AG09309 (cell line): ENCODE measurements around the gene BHMT.
A peak's percentile ranks its signal among the peaks of the same experiment; 100 is the strongest.

Experiments
- DNase-seq: peaks from one replicate; pipeline ENCODE4 v3.0.0-alpha.2; 2010; ENCODE audit warnings: low read depth
- H3K4me3 ChIP-seq: 2 replicates; pipeline ENCODE4 v1.5.1; 2011; ENCODE audit warnings: mild to moderate bottlenecking, low read depth, low read length, moderate library complexity; ENCODE audit not compliant: control insufficient read depth
- TF ChIP-seq, protein P1 (sequence below): IDR thresholded peaks from 2 replicates; pipeline ENCODE4 v1.5.1; 2011; ENCODE audit warnings: mild to moderate bottlenecking, low read depth, low read length, inconsistent platforms; ENCODE audit not compliant: insufficient read depth, control insufficient read depth; ENCODE audit errors: missing control alignments

Gene BHMT

DNA sequence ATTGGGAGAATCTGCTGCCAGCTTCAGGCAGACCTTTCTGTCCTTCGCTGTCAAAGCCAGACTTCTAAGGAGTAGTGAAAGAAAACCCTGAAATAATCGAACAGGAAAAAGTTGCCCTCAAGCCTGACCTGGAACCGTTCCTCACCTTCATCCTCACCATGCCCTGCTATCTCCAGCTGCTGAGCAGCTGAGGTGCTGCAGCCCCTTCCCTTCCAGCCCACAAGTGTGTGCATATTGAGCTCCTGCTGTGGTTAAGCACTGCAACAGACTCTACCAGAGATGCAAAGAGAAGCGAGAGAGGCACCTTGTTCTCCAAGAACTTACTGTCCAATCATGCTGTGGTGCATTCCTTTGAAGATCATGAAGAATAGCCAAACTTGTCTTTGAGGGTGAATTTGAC lies 23.1 kb upstream of the BHMT start:
- TF ChIP-seq, protein P1, sequence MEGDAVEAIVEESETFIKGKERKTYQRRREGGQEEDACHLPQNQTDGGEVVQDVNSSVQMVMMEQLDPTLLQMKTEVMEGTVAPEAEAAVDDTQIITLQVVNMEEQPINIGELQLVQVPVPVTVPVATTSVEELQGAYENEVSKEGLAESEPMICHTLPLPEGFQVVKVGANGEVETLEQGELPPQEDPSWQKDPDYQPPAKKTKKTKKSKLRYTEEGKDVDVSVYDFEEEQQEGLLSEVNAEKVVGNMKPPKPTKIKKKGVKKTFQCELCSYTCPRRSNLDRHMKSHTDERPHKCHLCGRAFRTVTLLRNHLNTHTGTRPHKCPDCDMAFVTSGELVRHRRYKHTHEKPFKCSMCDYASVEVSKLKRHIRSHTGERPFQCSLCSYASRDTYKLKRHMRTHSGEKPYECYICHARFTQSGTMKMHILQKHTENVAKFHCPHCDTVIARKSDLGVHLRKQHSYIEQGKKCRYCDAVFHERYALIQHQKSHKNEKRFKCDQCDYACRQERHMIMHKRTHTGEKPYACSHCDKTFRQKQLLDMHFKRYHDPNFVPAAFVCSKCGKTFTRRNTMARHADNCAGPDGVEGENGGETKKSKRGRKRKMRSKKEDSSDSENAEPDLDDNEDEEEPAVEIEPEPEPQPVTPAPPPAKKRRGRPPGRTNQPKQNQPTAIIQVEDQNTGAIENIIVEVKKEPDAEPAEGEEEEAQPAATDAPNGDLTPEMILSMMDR = no peak
- no peak overlapping the region for H3K4me3 ChIP-seq
- no peak for DNase-seq

DNA sequence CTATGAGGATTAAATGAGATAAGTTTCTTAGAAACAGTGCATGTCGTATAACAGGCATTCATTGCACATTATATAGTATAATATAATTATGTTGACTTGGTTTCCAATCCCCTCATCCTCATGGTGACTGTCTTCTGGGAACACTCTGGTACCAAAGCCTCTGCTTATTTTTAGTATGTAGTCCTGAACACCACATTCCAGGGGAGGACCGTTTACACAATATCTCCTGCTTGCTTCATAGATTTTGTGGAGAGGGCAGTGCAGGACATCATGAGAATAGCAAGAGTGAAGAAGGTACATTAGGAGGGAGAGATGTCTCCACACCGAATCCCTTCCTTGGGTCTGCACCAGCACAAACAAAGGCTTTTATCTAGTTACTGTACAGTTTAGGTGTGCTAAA lies 20.5 kb upstream of the BHMT start:
- TF ChIP-seq, protein P1 = no peak

DNA sequence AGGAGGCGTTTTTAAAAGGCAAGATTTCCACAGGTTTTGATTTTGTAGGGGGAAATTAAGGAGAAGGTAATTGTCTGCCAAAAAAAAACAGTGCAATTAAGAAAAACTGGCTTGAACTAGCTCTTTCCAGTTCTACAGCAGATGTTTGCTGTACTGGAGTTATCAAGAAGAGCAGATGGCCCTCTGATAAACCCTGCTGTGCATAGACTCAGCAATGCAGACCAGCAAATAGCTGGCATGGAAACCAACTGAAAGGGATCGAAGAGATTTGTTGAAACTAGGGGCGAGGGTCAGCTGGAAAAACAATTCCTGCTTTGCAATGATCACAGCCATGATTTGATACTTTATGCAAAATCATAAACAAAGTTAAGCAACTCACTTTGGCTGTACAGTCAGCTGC lies 17.8 kb upstream of the BHMT start:
- no peak overlapping the region for H3K4me3 ChIP-seq
- TF ChIP-seq, protein P1 = no peak
- DNase-seq = no peak

More for the DNA sequence above, 20.5 kb upstream of the BHMT start:
- H3K4me3 ChIP-seq = no peak overlapping the region
- DNase-seq = no peak

DNA sequence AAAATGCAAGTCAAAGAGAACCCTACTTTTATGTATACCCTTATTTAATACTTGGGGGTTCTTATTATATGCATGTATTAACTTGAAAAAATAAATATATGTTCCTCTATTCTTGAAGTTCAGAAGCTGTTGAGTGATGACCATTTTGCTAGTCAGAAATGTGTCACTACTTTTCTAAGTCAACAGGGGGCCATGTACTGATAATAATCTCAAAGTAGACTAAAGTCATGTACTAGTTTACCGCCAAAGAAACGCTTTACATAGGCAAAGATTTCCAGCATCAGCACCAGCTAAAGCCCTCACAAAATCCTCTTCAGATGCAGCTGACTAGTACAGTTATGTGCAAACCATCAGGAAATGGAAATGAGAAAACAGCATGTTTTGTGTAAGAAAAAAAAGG lies 5.7 kb upstream of the BHMT start:
- H3K4me3 ChIP-seq = no peak overlapping the region
- TF ChIP-seq, protein P1 = no peak
- DNase-seq = no peak

DNA sequence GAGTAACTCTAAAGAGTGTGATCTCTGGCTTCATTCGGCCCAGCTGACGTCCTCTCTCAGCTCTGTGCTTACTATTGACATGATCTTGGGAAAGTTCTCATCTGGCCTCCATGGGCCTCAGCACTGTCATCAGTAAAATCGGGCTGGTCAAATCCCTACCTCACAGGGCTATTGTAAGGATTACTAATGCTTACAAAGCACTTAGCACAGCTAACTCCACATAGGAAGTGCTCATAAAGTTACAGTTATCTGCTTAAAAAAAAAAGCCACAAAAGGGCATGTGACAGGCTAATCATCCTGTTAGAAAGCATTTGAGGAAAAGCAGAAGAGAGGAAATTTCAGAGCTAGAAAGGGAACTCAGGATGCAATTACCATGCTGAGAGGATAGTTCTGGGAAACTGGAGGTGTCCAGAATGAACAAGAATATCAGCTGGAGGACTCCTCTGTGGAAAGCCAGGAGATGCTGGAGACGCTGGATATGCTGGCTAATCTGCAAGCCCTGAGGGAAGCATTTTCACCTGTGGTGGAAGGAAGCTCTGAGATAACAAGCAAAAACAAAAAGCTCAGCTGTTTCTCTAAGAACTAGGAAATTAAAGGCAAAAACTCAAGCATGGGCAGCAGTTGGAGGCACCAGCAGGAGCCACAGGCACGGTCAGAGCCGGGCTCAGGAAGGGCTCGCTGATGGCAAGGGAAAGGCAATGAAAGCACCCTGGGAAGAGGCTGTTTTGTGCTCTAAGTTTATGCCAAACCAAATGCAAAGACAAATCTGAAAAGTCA lies 4.4 kb upstream of the BHMT start:
- TF ChIP-seq, protein P1 = no peak
- peak; percentile 11 for DNase-seq
- no peak overlapping the region for H3K4me3 ChIP-seq

DNA sequence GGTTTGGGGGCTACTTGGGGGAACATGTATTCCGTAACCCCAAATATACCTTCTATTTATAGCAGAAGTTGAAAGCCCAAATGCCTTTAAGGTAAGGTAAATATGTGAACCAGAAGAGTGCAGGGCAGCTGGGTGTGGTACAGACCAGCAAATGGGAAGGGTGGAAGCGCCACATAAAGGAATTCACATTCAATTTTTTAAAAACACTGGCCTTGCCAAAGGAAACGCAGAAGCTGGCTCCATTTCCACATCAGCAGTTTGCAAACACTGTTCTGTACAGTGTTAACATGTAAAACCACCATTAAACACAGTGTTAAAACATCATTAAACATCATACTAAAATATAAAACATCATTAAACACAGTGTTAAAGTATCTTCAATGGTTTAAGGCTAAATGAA lies 3.5 kb upstream of the BHMT start:
- TF ChIP-seq, protein P1 = no peak
- H3K4me3 ChIP-seq = no peak overlapping the region
- DNase-seq = no peak
